ENCODE data around the gene CTF1. TPM values are rescaled to one million over a fixed set of nuclear protein-coding genes. Genes with fewer than 3 reads are reported as not detected.
A peak's percentile ranks its signal among the peaks of the same experiment; 100 is the strongest.

The CTF1 gene
- total RNA-seq, 1 experiment from 2014 or later: 1.1 TPM

GRCh38 chr16:30904114-30904780, 7.8 kb downstream of the CTF1 start:
- H3K4me3 ChIP-seq (ENCODE audit: low read length): no peak overlapping the region
- no peak overlapping the region for H3K9ac ChIP-seq (ENCODE audit: low read length)
- H3K9me2 ChIP-seq (replicated peaks; ENCODE audit: insufficient read depth, low read length): no peaks in the 10 kb centered on the region
- no peaks in the 10 kb centered on the region for H4K20me1 ChIP-seq (ENCODE audit: insufficient read depth, low read depth, low read length)
- no peak overlapping the region for H3K4me2 ChIP-seq (ENCODE audit: low read depth, low read length, poor library complexity, severe bottlenecking)
- no peaks in the 10 kb centered on the region for H3K9me3 ChIP-seq (ENCODE audit: low read length)
- DNase-seq: peak; percentile 63
- H2AFZ ChIP-seq (ENCODE audit: low read length): peak overlapping the region; percentile 58
- no peaks in the 10 kb centered on the region for H3K79me2 ChIP-seq (ENCODE audit: low read length)
- no peaks in the 10 kb centered on the region for H3K36me3 ChIP-seq (ENCODE audit: insufficient read depth, low read length)
- peaks cover 12% of the 10 kb centered on the region for H3K4me1 ChIP-seq (ENCODE audit: low read length)
- no peak overlapping the region for H3K27ac ChIP-seq (ENCODE audit: low read length)
- no peaks in the 10 kb centered on the region for H3K27me3 ChIP-seq (ENCODE audit: low read length)

- no peak for DNase-seq
- Histone ChIP-seq H3K27me3 (ENCODE audit: low read length) (no peaks in the 10 kb centered on the region), H4K20me1 (ENCODE audit: insufficient read depth, low read depth, low read length) (no peaks in the 10 kb centered on the region), H3K27ac (ENCODE audit: low read length) (no peak overlapping the region), H3K4me1 (ENCODE audit: low read length) (peaks cover 4% of the 10 kb centered on the region), H3K36me3 (ENCODE audit: insufficient read depth, low read length) (no peaks in the 10 kb centered on the region), H3K9ac (ENCODE audit: low read length) (no peak overlapping the region), H3K9me2 (replicated peaks; ENCODE audit: insufficient read depth, low read length) (no peaks in the 10 kb centered on the region), H2AFZ (ENCODE audit: low read length) (no peak overlapping the region), H3K4me2 (ENCODE audit: low read depth, low read length, poor library complexity, severe bottlenecking) (no peak overlapping the region), H3K79me2 (ENCODE audit: low read length) (no peaks in the 10 kb centered on the region), H3K9me3 (ENCODE audit: low read length) (no peaks in the 10 kb centered on the region), H3K4me3 (ENCODE audit: low read length) (no peak overlapping the region)
Observed at GRCh38 chr16:30907064-30907463, 10.7 kb downstream of the CTF1 start.

- no peak overlapping the region for H2AFZ ChIP-seq (ENCODE audit: low read length)
- H3K27ac ChIP-seq (ENCODE audit: low read length): no peak overlapping the region
- no peaks in the 10 kb centered on the region for H3K27me3 ChIP-seq (ENCODE audit: low read length)
- no peaks in the 10 kb centered on the region for H3K9me3 ChIP-seq (ENCODE audit: low read length)
- peaks cover 6% of the 10 kb centered on the region for H3K4me1 ChIP-seq (ENCODE audit: low read length)
- H4K20me1 ChIP-seq (ENCODE audit: insufficient read depth, low read depth, low read length): no peaks in the 10 kb centered on the region
- no peaks in the 10 kb centered on the region for H3K79me2 ChIP-seq (ENCODE audit: low read length)
- no peaks in the 10 kb centered on the region for H3K9me2 ChIP-seq (replicated peaks; ENCODE audit: insufficient read depth, low read length)
- no peak overlapping the region for H3K4me3 ChIP-seq (ENCODE audit: low read length)
- no peak overlapping the region for H3K9ac ChIP-seq (ENCODE audit: low read length)
- DNase-seq: no peak
- no peak overlapping the region for H3K4me2 ChIP-seq (ENCODE audit: low read depth, low read length, poor library complexity, severe bottlenecking)
- H3K36me3 ChIP-seq (ENCODE audit: insufficient read depth, low read length): no peaks in the 10 kb centered on the region
Observed at GRCh38 chr16:30910427-30911029, 14.1 kb downstream of the CTF1 start.

- Histone ChIP-seq H3K79me2 (ENCODE audit: low read length) (no peaks in the 10 kb centered on the region), H3K9ac (ENCODE audit: low read length) (no peak overlapping the region), H3K27me3 (ENCODE audit: low read length) (no peaks in the 10 kb centered on the region), H3K9me3 (ENCODE audit: low read length) (no peaks in the 10 kb centered on the region), H3K4me1 (ENCODE audit: low read length) (peaks cover 6% of the 10 kb centered on the region), H3K4me2 (ENCODE audit: low read depth, low read length, poor library complexity, severe bottlenecking) (no peak overlapping the region), H3K36me3 (ENCODE audit: insufficient read depth, low read length) (no peaks in the 10 kb centered on the region), H3K9me2 (replicated peaks; ENCODE audit: insufficient read depth, low read length) (no peaks in the 10 kb centered on the region), H2AFZ (ENCODE audit: low read length) (no peak overlapping the region), H4K20me1 (ENCODE audit: insufficient read depth, low read depth, low read length) (no peaks in the 10 kb centered on the region), H3K27ac (ENCODE audit: low read length) (no peak overlapping the region), H3K4me3 (ENCODE audit: low read length) (no peak overlapping the region)
- peak; percentile 34 for DNase-seq
Observed at GRCh38 chr16:30912794-30913412, 16.5 kb downstream of the CTF1 start.

- Histone ChIP-seq H3K27ac (ENCODE audit: low read length) (no peak overlapping the region), H2AFZ (ENCODE audit: low read length) (no peak overlapping the region), H3K4me1 (ENCODE audit: low read length) (peaks cover 6% of the 10 kb centered on the region), H3K27me3 (ENCODE audit: low read length) (no peaks in the 10 kb centered on the region), H3K9ac (ENCODE audit: low read length) (no peak overlapping the region), H3K9me2 (replicated peaks; ENCODE audit: insufficient read depth, low read length) (no peaks in the 10 kb centered on the region), H3K36me3 (ENCODE audit: insufficient read depth, low read length) (no peaks in the 10 kb centered on the region), H3K4me3 (ENCODE audit: low read length) (no peak overlapping the region), H3K4me2 (ENCODE audit: low read depth, low read length, poor library complexity, severe bottlenecking) (no peak overlapping the region), H4K20me1 (ENCODE audit: insufficient read depth, low read depth, low read length) (no peaks in the 10 kb centered on the region), H3K9me3 (ENCODE audit: low read length) (no peaks in the 10 kb centered on the region), H3K79me2 (ENCODE audit: low read length) (no peaks in the 10 kb centered on the region)
- peak; percentile 75 for DNase-seq
Observed at GRCh38 chr16:30914830-30915229, 18.4 kb downstream of the CTF1 start.

- no peak overlapping the region for H3K4me2 ChIP-seq (ENCODE audit: low read depth, low read length, poor library complexity, severe bottlenecking)
- H4K20me1 ChIP-seq (ENCODE audit: insufficient read depth, low read depth, low read length): no peaks in the 10 kb centered on the region
- no peak overlapping the region for H2AFZ ChIP-seq (ENCODE audit: low read length)
- H3K27me3 ChIP-seq (ENCODE audit: low read length): no peaks in the 10 kb centered on the region
- peaks cover 15% of the 10 kb centered on the region for H3K4me1 ChIP-seq (ENCODE audit: low read length)
- no peaks in the 10 kb centered on the region for H3K79me2 ChIP-seq (ENCODE audit: low read length)
- H3K9ac ChIP-seq (ENCODE audit: low read length): no peak overlapping the region
- no peaks in the 10 kb centered on the region for H3K9me3 ChIP-seq (ENCODE audit: low read length)
- DNase-seq: peak; percentile 34
- no peak overlapping the region for H3K4me3 ChIP-seq (ENCODE audit: low read length)
- no peaks in the 10 kb centered on the region for H3K9me2 ChIP-seq (replicated peaks; ENCODE audit: insufficient read depth, low read length)
- H3K27ac ChIP-seq (ENCODE audit: low read length): no peak overlapping the region
- H3K36me3 ChIP-seq (ENCODE audit: insufficient read depth, low read length): no peaks in the 10 kb centered on the region
Observed at GRCh38 chr16:30918614-30919013, 22.2 kb downstream of the CTF1 start.

- H3K27ac ChIP-seq (ENCODE audit: low read length): no peak overlapping the region
- no peak overlapping the region for H3K9ac ChIP-seq (ENCODE audit: low read length)
Observed at GRCh38 chr16:30920891-30921290, 24.5 kb downstream of the CTF1 start.

GRCh38 chr16:30921459-30921747, 25.0 kb downstream of the CTF1 start:
- Histone ChIP-seq H3K36me3 (ENCODE audit: insufficient read depth, low read length) (no peaks in the 10 kb centered on the region), H4K20me1 (ENCODE audit: insufficient read depth, low read depth, low read length) (no peaks in the 10 kb centered on the region), H3K27ac (ENCODE audit: low read length) (no peak overlapping the region), H3K4me2 (ENCODE audit: low read depth, low read length, poor library complexity, severe bottlenecking) (peak overlapping the region; percentile 76), H3K4me1 (ENCODE audit: low read length) (peaks cover 20% of the 10 kb centered on the region), H3K4me3 (ENCODE audit: low read length) (peak overlapping the region; percentile 68; the same call in 1 of the 2 replicates), H3K9ac (ENCODE audit: low read length) (no peak overlapping the region; the same call in 1 of the 2 replicates), H3K79me2 (ENCODE audit: low read length) (peaks cover 11% of the 10 kb centered on the region), H3K27me3 (ENCODE audit: low read length) (no peaks in the 10 kb centered on the region), H3K9me2 (replicated peaks; ENCODE audit: insufficient read depth, low read length) (no peaks in the 10 kb centered on the region), H3K9me3 (ENCODE audit: low read length) (no peaks in the 10 kb centered on the region), H2AFZ (ENCODE audit: low read length) (peak overlapping the region; percentile 29; the same call in 1 of the 2 replicates)
- DNase-seq: no peak

More at GRCh38 chr16:30920891-30921290, 24.5 kb downstream of the CTF1 start:
- Histone ChIP-seq H3K9me2 (replicated peaks; ENCODE audit: insufficient read depth, low read length) (no peaks in the 10 kb centered on the region), H3K36me3 (ENCODE audit: insufficient read depth, low read length) (no peaks in the 10 kb centered on the region), H2AFZ (ENCODE audit: low read length) (no peak overlapping the region), H3K4me1 (ENCODE audit: low read length) (peaks cover 20% of the 10 kb centered on the region), H3K79me2 (ENCODE audit: low read length) (peaks cover 11% of the 10 kb centered on the region), H3K9me3 (ENCODE audit: low read length) (no peaks in the 10 kb centered on the region), H3K27me3 (ENCODE audit: low read length) (no peaks in the 10 kb centered on the region), H4K20me1 (ENCODE audit: insufficient read depth, low read depth, low read length) (no peaks in the 10 kb centered on the region), H3K4me3 (ENCODE audit: low read length) (no peak overlapping the region), H3K4me2 (ENCODE audit: low read depth, low read length, poor library complexity, severe bottlenecking) (no peak overlapping the region)
- no peak for DNase-seq

All from Karpas-422 (cell line).